ENCODE results near the gene GABRG3. TPM values are rescaled to one million over a fixed set of nuclear protein-coding genes. Genes with fewer than 3 reads are reported as not detected.

The GABRG3 gene
- total and polyA plus RNA-seq, 2 donors (not counting 3 experiments of a cell fraction or from before 2014, with no cell fraction given), result not detected

DNA sequence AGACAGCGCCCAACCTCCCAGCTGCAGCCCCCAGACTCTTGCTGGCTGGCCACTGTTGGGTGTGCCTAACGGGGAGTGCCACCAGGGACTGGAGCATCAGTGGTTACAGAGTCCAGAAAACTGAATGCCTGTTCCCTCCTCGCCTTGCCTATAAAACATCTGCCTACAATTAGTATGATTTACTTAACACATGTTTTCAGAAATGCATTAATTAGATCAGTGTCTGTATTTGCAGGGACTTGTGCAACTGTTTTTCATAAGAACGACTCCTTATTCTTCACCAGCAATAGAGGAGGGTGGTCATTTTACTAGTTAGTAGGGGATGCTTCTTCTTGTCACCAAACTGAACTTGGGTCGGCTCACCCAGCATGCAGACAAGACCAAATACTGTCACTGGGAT lies 248.7 kb downstream of the GABRG3 start:
- no peaks in the 10 kb centered on the region for H3K27me3 ChIP-seq (ENCODE audit: control insufficient read depth in 2 of 2, insufficient read depth in 2 of 2, low read length in 2 of 2)
- H3K36me3 ChIP-seq (ENCODE audit: control insufficient read depth in 2 of 2, extremely low read depth in 1 of 2, insufficient read depth in 2 of 2, low read length in 2 of 2), result no peaks in the 10 kb centered on the region
- DNase-seq (ENCODE audit: low read depth, low spot score), result no peak
- H3K4me1 ChIP-seq (ENCODE audit: control insufficient read depth, extremely low read depth, insufficient read depth, low read length), result no peaks in the 10 kb centered on the region
- no peak overlapping the region for H3K27ac ChIP-seq (ENCODE audit: insufficient read depth, low read depth, low read length)
- H3K9me1 ChIP-seq (replicated peaks; ENCODE audit: control insufficient read depth, extremely low read depth, insufficient read depth, low read length), result no peaks in the 10 kb centered on the region
- no peak overlapping the region for H3K4me3 ChIP-seq (replicated peaks in 1 of 3; ENCODE audit: insufficient read depth in 1 of 3, low read depth in 1 of 3, low read length in 3 of 3)
- no peak overlapping the region for H3K9ac ChIP-seq (replicated peaks; ENCODE audit: extremely low read depth, insufficient read depth, low read length)
- H2AFZ ChIP-seq (ENCODE audit: low read depth, low read length), result no peak overlapping the region
- H4K20me1 ChIP-seq (replicated peaks; ENCODE audit: control insufficient read depth, extremely low read depth, insufficient read depth, low read length), result no peaks in the 10 kb centered on the region
- ChIA-PET POLR2A (no interaction called here), CTCF (no interaction called here)
- intact Hi-C loops (cut with micrococcal nuclease) (no loop called here), dilution Hi-C loops (cut with MboI; ENCODE audit: extremely low pct_ligation_motif_present, low sequenced_read_pairs) (no loop called here)
- no peak overlapping the region for H3K4me2 ChIP-seq (ENCODE audit: insufficient read depth, low read length)
- no peak for FAIRE-seq
- BruUV-seq (replicated peaks), result no TSS peak
- H3K9me3 ChIP-seq (replicated peaks; ENCODE audit: control insufficient read depth, insufficient read depth, low read length), result peaks cover 3% of the 10 kb centered on the region
- TF ChIP-seq GATA2 (IDR thresholded peaks at IDR 0.05; ENCODE audit: insufficient read depth, insufficient read length, low read depth, low read length), result no peak
- no peaks in the 10 kb centered on the region for H3K79me2 ChIP-seq (ENCODE audit: control insufficient read depth, insufficient read depth, low read length)

DNA sequence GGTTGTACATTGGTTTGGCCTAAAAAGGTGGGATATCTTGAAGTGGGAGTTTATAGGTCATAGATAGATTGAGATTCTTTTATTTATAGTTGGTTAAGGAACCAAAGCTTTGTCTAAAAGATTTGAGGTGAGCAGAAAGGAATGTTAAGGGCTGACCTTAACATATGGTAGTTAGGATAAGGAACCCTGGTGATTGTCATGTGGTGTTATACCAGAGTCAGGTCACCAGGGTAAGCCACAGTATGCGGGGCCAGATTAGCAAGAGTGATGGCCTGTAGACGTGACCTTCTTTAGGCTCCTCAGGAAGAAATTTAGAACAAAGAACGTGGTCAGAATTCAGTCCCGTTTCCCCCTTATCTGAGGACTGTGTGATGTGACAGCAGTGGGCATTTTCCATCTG lies 249.2 kb downstream of the GABRG3 start:
- no TSS peak for BruUV-seq (replicated peaks)
- Histone ChIP-seq H4K20me1 (replicated peaks; ENCODE audit: control insufficient read depth, extremely low read depth, insufficient read depth, low read length) (no peaks in the 10 kb centered on the region), H3K9me3 (replicated peaks; ENCODE audit: control insufficient read depth, insufficient read depth, low read length) (peaks cover 3% of the 10 kb centered on the region), H2AFZ (ENCODE audit: low read depth, low read length) (no peak overlapping the region), H3K4me1 (ENCODE audit: control insufficient read depth, extremely low read depth, insufficient read depth, low read length) (no peaks in the 10 kb centered on the region), H3K36me3 (ENCODE audit: control insufficient read depth in 2 of 2, extremely low read depth in 1 of 2, insufficient read depth in 2 of 2, low read length in 2 of 2) (no peaks in the 10 kb centered on the region), H3K79me2 (ENCODE audit: control insufficient read depth, insufficient read depth, low read length) (no peaks in the 10 kb centered on the region), H3K4me2 (ENCODE audit: insufficient read depth, low read length) (no peak overlapping the region), H3K9ac (replicated peaks; ENCODE audit: extremely low read depth, insufficient read depth, low read length) (no peak overlapping the region), H3K4me3 (replicated peaks in 1 of 3; ENCODE audit: insufficient read depth in 1 of 3, low read depth in 1 of 3, low read length in 3 of 3) (no peak overlapping the region), H3K9me1 (replicated peaks; ENCODE audit: control insufficient read depth, extremely low read depth, insufficient read depth, low read length) (no peaks in the 10 kb centered on the region), H3K27me3 (ENCODE audit: control insufficient read depth in 2 of 2, insufficient read depth in 2 of 2, low read length in 2 of 2) (no peaks in the 10 kb centered on the region), H3K27ac (ENCODE audit: insufficient read depth, low read depth, low read length) (no peak overlapping the region)
- CTCF ChIA-PET, result interaction anchor here (0.5 kb wide), 1 partner anchor 67 kb away, joined by 4 read pairs; no protein-coding TSS in a partner anchor
- DNase-seq (ENCODE audit: low read depth, low spot score) (no peak), FAIRE-seq (no peak)
- dilution Hi-C loops (cut with MboI; ENCODE audit: extremely low pct_ligation_motif_present, low sequenced_read_pairs), result no loop called here
- TF ChIP-seq POLR2AphosphoS5 (IDR thresholded peaks at IDR 0.05; ENCODE audit: insufficient read depth, low read depth, low read length) (no peak), EZH2 (IDR thresholded peaks at IDR 0.05; ENCODE audit: borderline replicate concordance, low read depth, low read length, severe bottlenecking) (no peak), FOS (IDR thresholded peaks at IDR 0.05; ENCODE audit: borderline replicate concordance, insufficient read depth, low read length) (no peak), POLR2A (IDR thresholded peaks at IDR 0.05; ENCODE audit: low read depth, low read length) (no peak), GATA2 (IDR thresholded peaks at IDR 0.05; ENCODE audit: insufficient read depth, insufficient read length, low read depth, low read length) (no peak)
- POLR2A ChIA-PET, result no interaction called here
- intact Hi-C loops (cut with micrococcal nuclease), result no loop called here

Measured in endothelial cell of umbilical vein (primary cell).